SKM-1 (cell line): ENCODE measurements around the gene CXCR6.

Source experiments
- DNase-seq: peaks from one replicate; lab custom pipeline; 2025; ENCODE audit not compliant: unreplicated experiment; lab: John Stamatoyannopoulos, UW

CXCR6 gene

DNA sequence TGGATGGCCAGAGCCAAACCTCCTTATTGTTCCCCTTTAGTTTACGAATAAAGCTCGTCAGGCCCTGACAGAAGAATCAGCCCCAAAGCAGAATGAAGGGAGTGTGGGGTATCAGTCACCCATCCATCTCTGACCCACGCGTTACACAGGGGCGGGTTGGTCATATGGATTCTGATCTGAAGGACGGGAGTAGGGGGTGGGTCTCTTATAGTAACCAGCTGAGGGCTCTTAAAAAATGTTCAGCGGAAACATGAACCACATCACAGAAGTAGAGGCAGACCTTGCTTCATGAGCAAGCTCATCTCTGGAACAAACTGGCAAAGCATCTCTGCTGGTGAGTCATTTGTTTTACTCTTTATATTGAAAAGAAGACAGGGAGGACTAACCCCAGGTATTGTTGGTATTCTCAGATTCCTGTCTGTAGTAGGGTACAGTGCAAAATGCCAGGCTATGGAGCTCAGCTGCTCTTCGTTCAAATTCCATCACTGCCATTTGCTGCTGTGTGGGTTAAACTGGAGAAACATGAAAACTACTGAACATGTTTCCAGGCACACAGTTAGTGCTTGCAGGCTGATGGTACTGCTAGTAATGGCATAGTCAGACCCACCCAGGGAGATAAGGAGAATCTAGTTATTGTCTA lies at the start of gene CXCR6:
CXCR6 (plus strand) TSS at position 258 of the 640 bp plus-strand sequence. CDS start 3,018 bp downstream, outside the sequence.
- DNase-seq = no peak

DNA sequence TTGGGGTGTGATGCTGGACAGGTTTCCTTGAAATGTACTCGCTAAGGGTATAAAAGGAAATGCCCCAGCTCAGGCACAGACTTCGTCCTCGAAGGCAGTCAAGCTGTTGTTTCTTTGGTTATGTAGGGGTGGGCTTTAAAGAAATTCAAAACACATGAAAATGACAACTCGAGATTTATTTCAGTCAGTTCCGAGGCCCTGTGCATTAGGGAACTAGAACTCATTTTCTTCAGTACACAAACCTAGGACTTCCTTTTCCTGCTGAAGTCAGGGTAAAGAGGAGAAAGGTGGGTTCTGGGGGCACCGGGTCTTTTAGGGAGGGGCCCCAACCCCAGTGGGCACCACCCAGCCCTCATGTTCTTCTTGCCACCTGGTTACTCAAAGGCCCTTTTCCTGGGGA lies 49.2 kb upstream of the CXCR6 start:
- DNase-seq = no peak

DNA sequence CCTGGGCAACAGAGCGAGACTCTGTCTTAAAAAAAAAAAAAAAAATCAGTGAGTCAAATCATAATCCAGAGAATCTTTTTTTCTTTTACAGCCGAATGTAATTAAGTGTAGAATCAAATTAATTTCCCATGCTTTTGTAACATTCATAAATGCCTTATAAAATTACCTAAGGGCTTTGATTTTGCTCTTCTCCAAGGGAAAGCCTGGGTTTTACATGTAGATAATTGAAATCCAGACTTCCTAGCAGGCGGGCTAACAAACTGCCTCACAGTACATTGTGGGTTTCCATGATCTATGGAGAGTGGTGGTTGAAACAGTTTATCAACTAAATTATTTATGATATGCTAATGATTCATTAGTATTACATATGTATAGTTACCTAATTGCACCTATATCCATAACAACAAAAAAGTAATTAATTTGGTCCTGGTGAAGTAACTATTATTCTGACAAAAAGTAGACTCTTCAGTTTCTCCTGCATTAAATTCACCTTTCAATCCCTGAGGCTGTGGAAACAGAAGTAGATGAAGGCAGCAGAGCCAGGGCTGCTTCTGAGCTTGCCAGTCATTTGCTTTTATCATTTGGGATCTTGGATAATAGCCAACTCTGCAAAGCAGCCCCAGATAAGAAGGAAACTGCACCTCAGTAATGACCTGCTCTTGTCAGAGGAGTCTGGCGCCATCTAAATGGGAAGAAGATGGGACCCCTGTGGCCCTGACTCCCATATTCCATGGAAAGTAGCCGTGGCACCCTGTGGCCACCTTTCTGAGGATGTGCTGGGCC lies 47.4 kb upstream of the CXCR6 start:
- DNase-seq = no peak

DNA sequence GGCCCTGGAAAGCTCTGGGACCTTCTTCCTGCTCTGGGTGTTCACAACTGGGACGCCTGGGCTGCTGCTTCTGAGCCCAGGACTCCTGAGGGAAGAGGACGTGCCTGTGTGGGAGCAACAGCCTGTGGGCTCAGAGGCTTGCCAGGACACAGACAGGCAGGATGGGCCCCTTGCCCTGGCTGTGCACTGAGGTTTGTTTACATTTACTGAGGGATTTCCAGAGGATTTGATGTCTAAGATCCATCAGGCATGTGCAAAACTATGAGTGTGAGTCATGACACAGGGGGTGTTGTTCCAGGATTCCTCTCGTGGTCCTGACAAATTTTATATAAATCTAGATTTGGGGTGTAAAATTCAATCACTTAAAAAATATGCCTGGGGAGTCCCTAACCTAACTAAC lies 46.3 kb upstream of the CXCR6 start:
- no peak for DNase-seq

DNA sequence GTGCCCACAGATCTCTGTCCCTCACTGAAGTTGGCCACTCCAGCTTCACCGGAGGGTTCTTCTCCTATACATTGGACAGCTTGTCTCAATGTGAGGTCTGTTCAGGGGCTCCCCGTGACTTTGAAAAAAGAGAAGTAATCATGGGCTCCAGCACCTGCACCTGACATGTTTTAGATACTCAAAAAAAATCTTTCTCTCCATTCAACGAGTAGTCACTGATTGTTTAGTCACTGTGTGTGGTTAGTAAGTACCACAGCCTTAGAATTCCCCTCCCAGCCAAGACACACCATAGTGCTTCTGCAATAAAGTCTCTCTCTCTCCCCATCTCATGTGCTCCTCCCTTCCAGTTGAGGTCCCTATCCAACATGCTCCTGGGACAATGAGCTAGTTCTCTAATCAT lies 38.3 kb upstream of the CXCR6 start:
- no peak for DNase-seq

DNA sequence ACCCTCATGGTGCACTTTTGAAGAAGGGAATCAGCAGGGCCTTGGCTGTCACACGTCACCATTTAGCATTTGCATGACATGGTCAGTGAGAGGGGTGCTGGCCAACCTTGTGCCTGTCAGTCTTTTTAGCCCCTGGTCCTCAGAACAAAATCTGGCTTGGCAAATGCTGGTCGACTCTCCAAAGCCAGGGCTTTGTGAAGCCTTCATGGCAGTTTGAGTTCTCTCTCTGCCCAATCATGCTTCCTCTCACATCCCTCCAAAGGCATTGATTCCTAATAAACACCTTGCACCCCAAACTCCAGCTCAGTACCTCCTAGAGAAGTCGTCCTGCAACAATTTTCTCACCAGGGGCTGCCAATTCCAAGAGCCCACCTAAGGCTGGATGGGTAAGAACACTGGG lies 37.5 kb upstream of the CXCR6 start:
- no peak for DNase-seq

DNA sequence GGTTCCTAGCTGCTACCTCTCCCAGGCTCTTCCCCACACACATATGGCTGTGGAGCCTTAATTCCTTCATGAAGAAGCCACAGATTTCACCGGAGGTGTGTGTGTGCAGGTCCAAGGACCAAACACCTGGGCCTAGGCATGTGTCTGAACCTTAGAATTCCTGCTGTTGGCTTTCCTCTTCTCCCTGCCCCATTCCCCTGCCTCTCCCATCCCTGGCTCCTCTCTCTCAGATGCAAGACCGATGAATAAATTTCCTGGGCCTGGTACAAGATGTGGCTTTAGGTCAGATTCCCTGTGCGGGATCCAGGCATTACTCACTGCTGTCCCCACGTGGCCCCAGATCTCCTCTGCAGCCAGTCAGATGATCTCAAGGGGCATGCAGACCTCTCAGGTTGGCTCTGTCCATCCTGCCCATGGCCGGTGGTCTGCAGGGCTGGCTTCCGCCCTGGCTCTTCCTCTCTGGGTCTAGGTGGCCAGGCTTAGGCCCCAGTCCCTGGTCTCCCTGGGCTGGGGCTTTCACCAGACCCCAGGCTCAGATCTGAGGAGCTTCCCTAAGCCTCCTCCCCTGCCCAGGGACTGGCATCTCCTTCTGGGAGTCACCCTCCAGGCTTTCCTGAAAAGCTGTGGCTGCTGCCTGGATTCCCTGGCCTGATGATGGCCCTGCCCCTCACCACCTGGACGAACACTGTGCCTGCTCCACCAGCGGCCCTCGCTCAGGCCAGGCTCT lies 36.4 kb upstream of the CXCR6 start:
- no peak for DNase-seq

DNA sequence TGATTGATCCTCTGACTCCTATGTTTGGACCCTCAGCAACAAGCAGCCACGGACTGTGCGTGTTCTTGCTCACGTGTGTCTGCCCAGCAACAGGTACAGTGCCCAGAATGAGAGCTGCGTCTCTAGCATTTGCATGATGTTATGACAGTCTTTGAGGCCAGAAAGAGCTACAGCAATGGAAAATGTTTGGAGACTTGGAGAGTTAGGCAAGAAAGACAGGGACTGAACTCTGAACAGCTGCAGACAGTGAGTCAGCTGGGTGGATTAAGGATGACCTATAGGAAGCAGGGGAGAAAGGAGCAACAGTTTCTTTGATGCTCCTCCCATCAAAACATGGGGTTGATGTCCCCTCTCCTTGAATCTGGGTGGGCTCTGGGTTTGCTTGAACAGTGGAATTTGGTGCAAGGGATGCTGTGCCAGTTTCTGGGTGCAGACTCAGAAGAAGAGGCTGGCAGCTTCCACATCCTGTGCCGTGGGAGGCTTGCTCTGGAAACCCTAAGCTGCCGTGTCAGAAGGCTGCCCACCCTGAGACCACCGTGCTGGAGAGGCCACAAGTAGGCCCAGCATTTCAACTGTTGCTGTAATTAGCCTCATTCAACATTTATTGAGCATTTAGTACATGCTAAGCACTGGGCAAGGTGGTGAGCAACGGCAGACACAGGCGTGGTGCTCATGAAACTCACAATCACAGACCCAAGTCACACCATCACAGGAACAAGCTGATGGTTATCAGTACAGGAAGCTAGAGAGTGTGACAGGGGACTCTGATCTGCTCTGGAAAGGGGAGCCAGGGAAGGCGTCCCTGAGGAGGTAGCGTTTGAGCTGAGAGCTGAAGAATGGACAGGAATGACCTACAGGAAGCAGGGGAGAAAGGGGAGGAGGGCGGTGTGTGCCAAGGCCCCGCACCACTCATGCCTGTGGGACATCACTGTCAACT lies 35.2 kb upstream of the CXCR6 start:
- DNase-seq = no peak

DNA sequence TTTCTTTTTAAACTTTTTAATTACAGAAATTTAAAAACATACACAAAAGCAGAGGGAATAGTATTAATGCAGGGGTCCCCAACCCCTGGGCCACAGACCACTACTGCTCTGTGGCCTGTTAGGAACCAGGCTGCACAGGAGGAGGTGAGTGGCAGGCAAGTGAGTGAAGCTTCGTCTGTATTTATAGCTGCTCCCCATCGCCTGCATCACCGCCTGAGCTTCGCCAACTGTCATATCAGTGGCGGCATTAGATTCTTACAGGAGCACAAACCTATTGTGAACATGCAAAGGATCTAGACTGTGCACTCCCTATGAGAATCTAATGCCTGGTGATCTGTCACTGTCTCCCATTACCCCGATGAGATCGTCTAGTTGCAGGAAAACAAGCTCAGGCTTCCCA lies 34.5 kb upstream of the CXCR6 start:
- no peak for DNase-seq

DNA sequence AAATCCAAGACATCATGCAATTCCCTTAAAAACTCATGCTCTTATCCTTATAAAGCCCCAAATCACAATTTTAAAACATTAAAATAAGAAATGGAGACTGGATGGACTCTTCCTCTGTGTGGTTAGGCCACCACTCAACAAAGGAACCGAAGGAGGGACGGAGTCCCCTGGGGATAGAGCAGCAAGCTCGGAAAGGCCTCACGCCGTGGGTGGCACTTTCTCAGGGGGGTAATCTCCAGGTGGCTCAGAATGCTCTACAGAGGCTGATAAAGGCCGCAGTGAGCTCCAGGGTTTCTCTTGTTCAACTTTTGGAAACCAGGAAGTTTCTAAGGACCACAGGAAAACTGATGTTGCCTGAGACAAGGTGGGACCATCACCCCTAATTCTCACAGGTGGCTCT lies 33.7 kb upstream of the CXCR6 start:
- DNase-seq = no peak

DNA sequence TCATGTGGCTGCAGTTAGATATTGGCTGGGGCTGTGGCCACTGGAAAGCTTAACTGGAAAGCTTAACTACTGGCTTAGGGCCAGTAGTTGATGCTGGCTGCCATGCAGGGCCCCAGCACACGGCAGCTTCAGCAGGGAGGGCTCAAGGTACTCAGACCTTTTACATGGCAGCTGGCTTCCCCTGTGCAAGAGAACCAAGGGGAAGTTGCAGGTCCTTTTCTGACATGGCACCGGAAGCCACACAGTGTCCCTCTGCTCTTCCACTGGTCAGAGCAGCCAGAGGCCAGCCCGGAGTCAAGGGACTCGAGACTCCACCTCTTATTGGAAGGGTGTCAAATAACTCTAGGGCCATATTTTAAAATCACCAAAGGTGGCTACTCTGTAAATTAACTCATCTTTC lies 32.4 kb upstream of the CXCR6 start:
- DNase-seq = no peak

DNA sequence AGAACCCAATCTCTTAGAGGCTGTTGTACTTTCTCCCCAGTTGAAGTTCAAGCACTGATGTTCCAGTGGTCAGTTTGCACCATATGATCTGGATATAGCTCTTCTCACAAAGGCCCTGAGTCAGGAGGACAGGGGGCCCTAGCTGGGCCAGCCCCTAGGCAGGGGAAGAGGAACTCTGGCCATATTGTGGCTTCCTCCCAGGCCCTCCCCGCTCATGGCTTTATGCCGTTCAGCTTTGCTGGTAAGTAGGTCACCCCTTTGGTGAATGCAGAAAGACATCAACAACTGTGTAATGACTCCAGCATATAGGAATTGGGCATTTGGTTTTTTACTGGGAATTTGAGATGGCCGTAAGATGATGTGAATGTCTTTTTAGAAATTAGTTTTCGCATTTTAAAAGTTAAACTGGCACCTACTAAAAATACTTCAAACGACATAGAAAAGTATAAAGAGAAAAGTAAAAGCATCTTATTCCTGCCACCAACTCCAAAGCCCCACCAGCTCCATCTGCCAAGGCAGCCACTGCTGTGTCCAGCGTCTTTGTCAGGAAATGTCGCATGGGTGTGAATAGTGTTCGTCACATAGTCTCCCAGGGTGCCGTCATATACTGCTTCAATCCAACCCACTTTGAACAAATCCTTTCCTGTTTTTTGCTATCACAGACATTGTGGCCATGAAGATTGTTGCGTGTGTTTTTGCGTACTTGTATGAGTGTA lies 31.6 kb upstream of the CXCR6 start:
- no peak for DNase-seq

DNA sequence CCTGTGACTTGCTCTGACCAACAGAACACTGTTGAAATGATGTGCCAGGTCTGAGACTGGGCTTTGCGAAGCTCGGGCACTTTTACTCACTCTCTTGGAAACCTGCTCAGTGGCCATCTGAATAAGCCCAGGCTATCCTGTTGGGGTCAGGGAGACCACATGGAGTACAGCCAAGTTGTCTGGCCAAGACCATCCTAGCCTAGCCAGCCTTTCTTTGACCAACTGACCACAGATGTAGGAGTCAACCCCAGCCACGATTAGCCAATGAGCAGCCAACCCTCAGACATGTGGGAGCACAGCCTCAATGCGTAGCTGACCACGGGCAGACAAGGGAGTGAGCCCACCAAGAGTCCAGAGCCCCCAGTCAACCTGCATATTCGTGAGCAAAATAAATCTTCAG lies 30.8 kb upstream of the CXCR6 start:
- no peak for DNase-seq

DNA sequence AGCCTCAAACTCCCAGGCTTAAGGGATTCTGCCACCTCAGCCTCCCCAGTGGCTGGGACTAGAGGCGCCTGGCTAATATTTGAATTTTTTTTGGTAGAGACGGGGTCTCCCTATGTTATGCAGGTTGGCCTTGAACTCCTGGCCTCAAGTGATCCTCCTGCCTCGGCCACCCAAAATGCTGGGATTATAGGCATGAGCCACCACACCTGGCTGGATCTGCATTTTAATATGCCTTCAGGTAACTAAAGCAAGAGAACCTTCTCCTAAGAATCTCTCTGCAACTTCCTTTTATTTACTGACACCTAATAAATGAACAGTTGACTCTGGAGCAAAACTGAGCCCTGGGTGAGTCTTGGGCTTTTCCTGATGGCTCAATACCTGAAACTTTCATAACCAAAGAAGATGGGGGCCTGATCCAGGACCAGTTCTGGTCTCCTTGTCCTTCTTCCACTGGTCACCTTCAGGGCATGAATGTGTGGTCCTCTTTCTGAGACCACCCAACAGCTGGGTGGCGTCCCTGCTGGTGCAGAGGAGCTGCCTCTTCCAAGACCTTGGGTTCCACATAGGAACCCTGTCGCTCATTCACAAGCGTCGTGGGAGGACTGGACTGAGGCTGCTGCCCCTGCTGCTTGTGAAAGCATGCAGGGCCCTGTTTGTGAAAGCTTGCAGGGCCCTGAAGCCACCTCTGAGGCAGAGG lies 28.8 kb upstream of the CXCR6 start:
- DNase-seq = no peak

DNA sequence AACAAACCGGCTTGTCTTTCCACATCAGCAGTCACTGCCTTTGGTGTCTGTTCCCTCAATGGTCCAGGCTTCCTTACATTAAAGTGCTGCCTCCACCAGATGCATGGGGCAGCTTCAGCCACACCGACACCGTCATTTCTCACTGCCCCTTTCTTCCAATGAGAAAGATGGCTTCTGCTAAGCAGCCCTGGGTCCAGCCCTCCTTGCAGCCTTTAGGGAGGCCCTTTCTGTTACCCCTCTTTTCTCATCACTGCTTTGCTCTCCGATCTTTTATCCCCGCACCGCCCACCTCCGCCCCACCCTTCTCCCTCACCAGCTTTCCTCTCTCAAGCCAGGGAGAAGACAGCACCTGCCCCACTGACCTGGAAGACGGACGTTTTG lies 28.2 kb upstream of the CXCR6 start:
- DNase-seq = no peak

DNA sequence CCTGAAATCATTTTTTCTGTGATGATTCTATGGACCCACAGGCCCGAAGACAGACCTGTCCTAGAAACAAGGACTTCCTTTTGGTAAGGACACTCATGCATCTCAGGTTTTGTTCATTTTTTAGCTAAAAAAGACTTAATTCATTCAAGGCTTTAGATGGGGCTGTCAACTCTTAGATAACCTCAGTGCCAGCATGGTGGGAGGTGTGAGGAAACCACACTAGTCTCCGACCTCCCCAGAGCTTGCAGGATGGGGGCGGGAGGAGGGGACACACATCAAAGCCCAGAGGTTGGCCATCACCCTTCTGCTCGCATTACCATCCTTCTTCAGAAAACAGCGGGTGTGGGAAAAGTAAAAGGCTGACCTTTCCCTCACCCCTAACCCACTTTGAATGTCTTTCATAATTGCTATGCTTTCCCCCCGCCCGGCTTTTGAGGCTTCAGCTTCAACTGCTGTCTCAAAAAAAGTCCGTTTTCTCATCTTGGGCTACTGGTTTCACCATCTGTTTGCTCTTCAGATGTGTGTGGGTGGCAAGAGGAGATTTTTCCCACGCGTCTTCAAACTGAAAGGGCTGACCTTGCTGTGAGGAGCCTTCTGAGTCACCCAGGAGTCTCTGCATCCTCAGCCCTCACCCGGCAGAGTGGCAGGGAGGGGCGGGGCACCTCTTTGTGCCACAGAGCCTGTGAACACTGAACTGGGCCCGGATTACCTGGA lies 27.6 kb upstream of the CXCR6 start:
- DNase-seq = no peak

DNA sequence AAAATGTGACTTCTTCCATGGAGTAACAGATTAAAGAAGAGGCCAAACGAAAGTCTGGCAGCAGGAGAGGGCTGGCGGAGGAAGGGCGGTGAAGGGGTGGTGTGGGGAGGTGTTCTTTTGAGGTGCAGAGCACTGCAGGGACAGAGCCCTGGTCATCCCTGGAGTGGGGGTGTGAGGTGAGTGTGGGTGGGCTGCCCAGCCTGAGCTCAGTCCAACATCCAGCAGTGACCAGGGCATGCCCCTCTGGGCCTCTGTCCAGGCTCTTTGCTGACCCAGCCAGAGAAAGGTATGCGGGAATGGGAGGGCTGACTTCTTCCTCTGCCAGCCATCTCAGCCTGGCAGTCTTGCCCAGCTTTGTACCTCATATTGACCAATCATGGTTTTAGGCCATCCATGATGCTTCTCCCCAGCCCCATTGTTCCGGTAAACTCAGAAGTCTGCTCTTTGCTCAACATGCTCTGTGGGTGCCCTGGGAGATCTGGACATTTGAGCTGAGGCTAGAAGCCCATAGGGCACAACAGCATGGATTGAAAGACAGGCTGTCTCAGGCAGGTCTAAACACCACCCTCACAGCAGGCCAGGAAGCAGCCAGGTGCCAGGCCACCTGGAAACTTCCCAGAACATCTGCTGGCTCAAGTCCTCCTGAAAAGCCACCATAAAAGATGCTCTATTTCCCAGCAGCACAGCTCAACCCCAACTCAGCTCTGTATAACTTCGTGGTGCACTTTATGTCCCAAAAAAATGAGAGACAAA lies 25.9 kb upstream of the CXCR6 start:
- no peak for DNase-seq
